GM10847 (cell line): ENCODE data around the gene FTL.
A peak's percentile ranks its signal among the peaks of the same experiment; 100 is the strongest.

Experiments
- POLR2A ChIP-seq: IDR thresholded peaks from 2 replicates; pipeline ENCODE4 v1.6.1; 2011; ENCODE audit not compliant: insufficient read length; ENCODE audit errors: extremely low read depth

FTL gene

DNA sequence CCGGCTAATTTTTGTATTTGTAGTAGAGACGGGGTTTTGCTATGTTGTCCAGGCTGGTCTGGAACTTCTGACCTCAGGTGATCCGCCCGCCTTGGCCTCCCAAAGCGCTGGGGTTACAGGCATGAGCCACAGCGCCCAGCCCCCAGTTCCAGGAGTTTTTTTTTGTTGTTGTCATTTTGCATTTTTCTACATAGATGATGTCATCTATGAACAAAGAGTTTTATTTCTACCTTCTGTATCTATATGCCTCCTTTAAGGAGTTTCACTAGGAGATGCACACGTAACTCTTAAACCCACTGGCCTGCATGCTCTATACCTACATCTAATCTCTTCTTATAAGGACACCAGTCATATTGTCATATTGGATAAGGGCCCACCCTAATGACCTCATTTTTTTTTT is 26.9 kb upstream of the FTL start:
- no peak for TF ChIP-seq POLR2A

DNA sequence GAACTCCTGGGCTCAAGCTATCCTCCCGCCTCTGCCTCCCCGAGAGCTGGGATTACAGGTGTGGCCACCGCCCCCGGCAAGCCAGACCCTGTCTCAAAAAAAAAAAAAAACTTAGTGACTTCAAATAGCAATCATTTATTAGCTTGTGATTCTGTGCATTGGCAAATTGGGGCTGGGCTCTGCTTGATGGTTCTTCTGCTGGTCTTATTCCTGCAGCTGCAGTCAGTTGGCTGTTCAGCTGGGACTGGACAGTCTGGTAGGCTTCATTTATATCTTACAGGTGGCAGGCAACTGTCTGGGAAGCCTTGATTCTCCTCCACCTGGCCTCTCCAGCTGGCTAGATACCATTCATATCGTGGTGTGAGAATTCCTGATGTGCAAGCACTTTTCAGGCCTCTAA is 24.2 kb upstream of the FTL start:
- TF ChIP-seq POLR2A, result no peak

DNA sequence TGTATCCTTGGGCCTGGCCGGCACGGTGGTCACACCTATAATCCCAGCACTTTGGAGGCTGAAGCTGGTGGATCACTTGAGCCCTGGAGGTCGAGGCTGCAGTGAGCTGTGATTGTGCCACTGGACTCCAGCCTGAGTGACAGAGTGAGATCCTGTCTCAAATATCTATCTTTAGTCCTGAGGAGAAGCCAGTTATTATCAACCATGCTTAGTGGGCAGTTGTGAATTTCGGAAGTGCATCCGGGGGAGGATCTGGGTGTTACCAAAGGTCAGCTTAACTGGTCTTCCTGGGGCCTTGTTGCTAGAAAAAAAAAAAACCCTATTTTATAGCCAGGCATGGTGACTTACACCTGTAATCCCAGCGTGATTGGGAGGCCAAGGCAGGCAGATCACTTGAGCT is 22.0 kb upstream of the FTL start:
- TF ChIP-seq POLR2A, result no peak

DNA sequence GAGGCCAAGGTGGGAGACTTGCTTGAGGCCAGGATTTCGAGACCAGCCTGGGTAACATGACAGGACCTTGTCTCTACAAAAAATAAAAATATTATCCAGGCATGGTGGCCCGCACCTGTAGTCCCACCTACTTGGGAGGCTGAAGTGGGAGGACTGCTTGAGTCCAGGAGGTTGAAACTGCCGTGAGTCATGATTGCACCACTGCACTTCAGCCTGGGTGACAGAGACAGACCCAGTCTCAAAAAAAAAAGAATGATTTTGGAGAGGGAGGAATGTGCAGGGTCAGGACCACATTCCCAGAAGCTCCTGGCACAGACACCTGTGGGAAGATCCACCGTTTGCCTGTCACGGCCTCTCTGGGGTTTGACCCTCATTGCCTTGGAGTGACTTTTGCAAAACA is 19.7 kb upstream of the FTL start:
- TF ChIP-seq POLR2A, result no peak

DNA sequence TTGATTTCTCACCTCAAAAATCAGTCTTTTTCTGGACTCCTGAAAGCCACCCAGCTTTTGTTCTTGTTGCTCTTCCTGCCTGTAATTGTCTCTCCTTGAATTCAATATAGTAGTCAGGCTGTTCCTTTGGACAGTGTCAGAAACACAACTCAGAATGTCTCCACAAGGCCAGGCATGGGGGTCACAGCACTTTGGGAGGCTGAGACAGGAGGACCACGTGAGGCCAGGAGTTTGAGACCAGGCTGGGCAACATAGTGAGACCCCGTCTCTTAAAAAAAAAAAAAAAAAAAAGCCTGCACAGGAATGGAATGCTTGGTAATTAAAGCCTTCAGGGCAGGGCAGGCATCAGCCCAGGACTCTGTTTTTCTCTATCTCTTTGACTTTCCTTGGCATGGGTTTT is 19.3 kb upstream of the FTL start:
- no peak for TF ChIP-seq POLR2A

DNA sequence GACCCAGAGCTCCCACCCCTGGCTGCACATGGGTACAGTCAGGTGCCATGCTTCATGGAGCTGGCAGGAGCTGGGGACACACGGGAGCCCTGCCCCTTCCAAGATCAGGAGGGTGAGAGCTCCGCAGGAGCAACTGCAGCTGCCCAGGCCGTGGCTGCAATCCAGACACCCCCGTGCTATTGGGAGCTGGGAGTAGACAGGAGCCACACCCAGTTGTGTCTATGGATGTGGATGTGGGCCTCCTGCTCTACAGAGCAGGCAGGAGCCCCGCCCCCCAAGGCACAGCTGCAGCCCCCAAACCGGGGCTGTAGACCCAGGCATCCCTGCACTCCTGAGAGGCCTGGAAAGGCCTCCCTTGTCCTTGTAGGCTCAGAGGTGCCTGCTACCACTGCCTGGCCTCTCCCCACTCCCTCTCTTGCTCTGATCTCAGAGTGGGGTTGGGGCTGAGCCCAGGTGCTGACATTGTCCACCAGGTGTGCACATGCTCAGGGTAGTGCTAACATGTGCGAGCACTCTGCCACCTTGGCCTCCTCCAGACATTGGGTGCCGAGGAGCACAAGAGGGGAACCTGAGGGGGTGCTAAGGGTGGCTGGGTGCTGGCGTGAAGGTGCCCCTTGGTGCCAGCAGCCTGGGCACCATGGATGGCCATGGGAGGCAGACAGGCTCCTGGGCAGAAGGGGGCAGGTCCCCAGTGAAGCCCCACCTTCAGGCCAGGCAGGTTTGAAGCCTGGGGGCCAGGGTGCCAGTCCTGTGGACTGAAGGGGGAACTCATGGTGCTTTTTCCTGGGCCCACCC is 18.4 kb upstream of the FTL start:
- no peak for TF ChIP-seq POLR2A

DNA sequence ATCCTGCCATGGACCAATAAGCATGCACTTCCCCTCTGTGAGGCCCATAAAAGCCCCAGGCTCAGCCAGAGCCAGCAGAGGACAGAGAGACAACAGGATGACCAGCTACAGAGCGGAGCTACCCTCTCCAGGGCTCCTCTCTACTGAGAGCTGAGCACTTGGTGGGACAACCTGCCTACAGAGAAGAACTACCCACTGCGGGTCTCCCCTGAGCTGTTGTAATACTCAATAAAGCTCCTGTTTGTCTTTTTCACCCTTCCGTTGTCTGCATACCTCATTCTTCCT is 17.9 kb upstream of the FTL start:
- no peak for TF ChIP-seq POLR2A

DNA sequence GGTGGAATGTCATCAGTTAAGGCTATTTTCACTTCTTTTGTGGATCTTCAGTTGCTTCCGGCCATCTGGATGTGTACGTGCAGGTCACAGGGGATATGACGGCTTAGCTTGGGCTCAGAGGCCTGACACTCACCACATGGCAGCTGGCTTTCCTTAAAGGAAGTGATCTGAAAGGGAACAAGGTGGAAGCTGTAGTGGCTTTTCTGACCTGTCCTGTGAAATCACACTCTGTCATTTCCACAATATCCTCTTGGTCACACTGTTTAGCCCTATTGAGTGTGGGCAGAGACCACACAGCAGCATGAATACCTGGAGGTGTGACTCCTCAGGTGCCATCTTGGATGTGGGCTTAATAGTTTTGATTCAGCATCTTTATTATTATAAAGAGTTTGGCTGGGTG is 14.9 kb upstream of the FTL start:
- no peak for TF ChIP-seq POLR2A

DNA sequence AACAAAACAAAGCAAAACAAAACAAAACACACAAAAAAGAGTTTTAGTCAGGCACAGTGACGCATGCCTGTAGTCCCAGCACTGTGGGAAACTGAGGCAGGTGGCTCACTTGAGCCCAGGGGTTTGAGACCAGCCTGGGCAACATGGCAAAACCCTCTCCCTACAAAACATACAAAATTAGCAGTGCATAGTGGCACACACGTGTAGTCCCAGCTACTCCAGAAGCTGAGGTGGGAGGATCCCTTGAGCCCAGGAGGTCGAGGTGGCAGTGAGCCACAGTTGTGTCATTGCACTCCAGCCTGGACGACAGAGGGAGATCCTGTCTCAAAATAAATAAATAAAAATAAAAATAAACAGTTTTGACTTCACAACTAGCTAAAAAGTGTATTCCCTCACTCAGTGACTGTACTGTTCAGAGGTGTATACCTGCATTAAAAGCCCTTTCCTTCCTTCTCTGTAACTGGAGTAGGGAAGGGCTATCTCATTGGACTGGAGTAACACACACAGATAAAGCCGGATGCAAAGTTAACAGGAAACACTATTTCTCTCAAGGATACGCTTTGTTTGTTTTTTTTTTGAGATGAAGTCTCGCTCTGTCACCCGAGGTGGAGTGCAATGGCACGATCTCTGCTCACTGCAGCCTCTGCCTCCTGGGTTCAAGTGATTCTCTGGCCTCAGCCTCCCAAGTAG is 14.1 kb upstream of the FTL start:
- no peak for TF ChIP-seq POLR2A

DNA sequence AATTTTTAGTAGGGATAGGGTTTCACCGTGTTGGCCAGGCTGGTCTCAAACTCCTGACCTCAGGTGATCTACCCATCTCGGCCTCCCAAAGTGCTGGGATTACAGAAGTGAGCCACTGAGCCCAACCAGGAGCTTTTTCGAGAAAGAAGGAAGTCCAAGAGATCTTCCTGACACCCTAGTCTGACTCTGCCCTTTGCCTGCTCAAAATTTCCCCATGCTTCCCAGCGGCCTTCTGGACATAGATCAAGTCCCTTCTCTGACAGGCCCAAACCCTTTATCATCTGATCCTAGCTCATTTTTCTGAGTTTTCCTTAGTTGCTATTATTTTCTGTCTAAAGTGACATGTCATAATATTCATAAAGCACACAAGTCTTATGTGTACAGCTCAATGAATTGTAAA is 12.0 kb upstream of the FTL start:
- no peak for TF ChIP-seq POLR2A

DNA sequence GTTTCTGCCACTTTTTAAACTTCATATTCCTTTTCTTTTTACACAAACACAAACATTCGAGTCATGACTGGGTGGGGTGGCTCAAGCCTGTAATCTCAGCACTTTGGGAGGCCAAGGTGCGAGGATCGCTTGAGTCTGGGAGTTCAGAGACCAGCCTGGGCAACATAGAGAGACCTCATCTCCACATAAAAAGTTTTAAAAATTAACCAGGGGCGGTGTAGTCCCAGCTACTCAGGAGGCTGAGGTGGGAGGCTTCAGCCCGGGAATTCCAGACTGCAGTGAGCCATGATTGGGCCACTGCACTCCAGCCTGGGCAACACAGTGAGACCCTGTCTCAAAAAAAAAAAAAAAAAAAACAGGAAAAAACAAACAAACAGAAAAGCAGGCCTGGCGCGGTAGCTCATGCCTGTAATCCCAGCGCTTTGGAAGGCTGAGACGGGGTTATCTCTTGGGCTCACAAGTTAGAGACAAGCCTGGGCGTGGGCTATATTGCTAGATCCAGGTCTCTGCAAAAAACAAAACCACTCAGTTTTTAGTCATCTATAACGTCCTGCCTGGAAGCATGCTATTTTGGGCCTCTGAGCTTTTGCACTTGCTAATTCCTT is 11.0 kb upstream of the FTL start:
- TF ChIP-seq POLR2A, result no peak

DNA sequence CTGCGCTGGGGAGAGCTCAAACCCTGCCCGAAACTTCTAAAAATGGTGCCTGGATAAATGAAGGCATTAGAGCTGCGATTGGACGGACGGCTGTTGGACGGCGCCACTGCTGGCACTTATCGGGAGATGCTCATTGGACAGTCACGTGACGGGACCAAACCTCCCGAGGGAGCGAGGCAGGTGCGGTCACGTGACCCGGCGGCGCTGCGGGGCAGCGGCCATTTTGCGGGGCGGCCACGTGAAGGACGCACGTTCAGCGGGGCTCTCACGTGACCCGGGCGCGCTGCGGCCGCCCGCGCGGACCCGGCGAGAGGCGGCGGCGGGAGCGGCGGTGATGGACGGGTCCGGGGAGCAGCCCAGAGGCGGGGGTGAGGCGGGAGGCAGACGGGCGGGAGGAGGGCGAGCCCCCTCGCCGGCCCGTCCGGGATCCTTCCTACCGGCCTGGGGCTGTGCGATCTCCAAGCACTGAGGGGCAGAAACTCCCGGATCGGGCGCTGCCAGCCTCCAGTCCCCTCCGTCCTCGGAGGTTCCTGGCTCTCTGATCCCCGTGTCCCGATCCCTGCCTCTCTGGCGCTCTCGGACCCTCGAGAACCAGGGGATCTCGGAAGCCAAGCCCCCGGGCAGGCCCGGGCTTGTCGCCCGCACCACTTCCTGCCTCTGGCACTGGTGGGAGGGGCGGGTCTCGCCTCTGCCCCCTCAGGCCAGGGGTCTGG is 10.4 kb upstream of the FTL start, which contains the start of gene BAX:
BAX (plus strand) TSS at position 281 of the 713 bp plus-strand sequence; CDS start at position 335, 54 bp downstream.
- TF ChIP-seq POLR2A, result peak; percentile 79

DNA sequence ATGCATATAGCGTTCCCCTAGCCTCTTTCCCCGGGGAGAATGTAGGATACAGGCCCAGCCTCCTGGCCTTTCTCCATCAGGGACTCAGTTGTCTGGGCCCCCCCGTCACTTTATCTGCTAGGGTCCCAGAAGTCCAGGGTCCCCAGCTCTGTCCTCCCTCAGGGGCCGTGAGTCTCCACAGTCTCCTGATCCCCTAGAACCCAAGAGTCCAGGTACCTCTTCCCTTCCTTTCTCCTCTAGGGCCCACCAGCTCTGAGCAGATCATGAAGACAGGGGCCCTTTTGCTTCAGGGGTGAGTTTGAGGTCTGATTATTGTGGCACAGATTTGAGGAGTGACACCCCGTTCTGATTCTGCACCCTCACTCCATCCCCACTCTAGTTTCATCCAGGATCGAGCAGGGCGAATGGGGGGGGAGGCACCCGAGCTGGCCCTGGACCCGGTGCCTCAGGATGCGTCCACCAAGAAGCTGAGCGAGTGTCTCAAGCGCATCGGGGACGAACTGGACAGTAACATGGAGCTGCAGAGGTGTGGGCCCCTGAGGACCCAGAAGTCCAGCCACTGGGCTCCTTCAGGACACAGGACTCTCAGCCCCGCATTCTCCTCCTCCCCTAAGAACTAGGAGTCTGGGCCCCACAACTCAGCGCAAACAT is 9.7 kb upstream of the FTL start:
- peak; percentile 2 for TF ChIP-seq POLR2A

DNA sequence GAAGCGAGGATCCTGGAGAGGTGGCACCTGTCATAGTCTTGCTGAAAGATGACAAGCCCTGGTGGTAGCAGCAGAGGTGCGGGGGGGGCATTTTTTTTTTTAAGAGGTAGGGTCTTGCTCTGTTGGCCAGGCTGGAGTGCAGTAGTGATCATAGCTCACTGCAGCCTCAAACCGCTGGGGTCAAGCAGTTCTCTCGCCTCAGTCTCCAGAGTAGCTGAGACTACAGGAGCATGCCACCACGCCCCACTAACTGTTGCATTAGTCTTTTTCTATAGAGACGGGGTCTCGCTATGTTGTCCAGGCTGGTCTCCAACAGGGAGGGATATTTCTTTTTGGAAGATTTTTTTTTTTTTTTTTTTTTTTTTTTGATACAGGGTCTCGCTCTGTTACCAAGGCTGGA is 7.1 kb upstream of the FTL start:
- no peak for TF ChIP-seq POLR2A
